Measurements from ENCODE around the gene PHC1.

Gene PHC1

DNA sequence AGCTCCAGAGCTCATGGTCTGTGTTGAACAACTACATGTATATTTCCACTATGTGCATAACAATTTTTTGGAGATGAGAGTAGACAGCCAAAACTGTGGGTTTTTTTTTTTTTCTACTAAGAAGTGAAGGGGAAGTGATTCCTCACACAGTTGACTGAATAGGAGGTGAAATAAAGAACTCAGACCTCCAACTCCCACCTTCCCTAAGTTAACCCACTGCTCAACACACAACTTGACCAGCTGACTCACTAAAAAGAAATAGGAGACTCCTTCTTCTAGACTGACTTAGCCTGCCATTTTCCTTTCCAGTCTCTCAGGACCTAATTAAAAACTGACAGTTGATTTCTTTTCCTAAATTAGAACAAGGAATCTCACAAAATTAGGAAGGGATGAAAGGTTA, 33.4 kb downstream of the PHC1 start:
- TF ChIP-seq PAX5 (IDR thresholded peaks at IDR 0.05; ENCODE audit: insufficient read depth, low read length, severe bottlenecking) (no peak), SPI1 (IDR thresholded peaks at IDR 0.05; ENCODE audit: low read depth, low read length) (peak; percentile 78)
- no peak for FAIRE-seq
- DNase-seq (ENCODE audit: insufficient read length, low spot score), result no peak

DNA sequence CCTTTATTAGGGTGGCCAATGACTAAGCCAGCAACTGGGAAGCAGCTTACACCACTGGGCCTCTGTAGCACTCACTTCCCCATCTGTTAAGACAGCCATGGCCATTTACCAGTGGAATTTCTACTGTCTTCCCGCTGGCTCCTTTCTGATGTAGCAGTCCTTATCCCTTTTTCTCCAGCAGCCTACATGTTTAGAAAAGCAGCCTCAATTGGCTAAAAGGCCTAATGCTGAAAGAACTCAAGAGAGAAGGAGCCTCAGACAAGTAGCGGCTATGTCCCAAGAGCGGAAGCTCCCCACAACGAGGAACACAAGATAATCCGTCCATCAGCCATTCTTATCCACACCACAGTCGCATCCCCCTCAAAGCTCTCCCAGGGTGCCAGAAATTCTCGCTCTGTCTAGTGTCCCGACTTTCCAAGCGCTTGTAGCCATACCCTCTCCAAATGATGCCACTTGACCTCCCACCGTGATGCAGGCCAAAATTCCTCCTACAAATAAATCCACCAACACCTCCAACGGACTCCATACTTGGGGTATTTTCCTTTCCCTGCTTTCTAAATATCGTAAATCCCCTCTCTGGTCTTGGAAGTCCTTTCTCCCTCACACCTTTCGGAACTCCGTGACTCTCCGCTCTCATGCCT, 34.5 kb downstream of the PHC1 start:
- DNase-seq (ENCODE audit: insufficient read length, low spot score) (no peak), FAIRE-seq (no peak)
- TF ChIP-seq TAF1 (IDR thresholded peaks at IDR 0.05; ENCODE audit: low read depth, low read length) (no peak), POU2F2 (IDR thresholded peaks at IDR 0.05; ENCODE audit: low read depth, low read length) (no peak), SPI1 (IDR thresholded peaks at IDR 0.05; ENCODE audit: low read depth, low read length) (peak; percentile 69), POLR2AphosphoS5 (IDR thresholded peaks at IDR 0.05; ENCODE audit: low read depth, low read length) (no peak), POLR2A (IDR thresholded peaks at IDR 0.05; ENCODE audit: low read depth, low read length) (no peak), PAX5 (IDR thresholded peaks at IDR 0.05; ENCODE audit: insufficient read depth, low read length, severe bottlenecking) (no peak)

DNA sequence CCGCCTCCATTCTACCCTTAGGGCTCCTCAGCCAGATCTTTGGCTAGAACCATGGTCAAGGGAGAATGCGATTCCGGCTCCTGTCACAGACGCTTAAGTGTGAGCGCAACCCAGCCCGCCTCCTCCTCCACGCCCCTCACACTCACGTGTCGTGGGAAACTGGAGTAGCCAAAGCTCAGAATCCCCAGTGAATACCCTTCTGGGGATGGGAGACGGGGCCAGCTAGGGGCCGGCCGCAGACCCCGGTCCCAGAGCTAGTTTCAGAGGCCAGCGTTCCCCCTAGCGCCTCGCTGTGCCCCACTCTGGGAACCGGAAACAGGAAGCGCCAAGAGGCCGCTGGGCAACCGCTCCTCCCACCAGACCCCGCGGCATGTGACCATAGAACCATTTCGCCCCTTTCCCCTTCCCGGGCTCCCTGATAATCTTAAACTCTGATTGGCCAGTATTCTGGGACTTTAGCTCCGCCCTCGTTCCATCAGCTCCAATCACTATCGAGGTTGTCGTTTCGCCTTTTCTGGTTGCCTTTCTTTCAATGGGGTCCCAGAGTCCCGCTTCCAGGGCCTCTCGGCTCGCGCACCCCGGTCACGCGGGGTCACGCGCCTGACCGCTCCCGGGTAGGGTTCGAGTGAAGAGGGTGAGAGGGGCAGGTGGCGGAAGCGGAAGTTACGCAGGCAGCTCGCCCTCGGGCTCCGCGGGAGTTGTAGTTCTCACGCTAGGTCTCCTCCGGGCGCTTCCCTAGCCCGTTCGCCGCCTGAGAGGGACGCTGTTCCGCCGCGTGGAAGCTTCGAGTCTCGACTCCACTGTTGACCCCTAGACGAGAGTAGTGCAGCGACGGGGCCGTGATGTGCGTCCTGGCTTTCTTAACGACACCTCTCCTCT, 35.3 kb downstream of the PHC1 start, which contains the start of gene M6PR:
Gene M6PR, minus strand, starts transcription at position 304 of the 879 bp plus-strand sequence. CDS start 3,241 bp downstream, outside the sequence.
- TF ChIP-seq PAX5 (IDR thresholded peaks at IDR 0.05; ENCODE audit: insufficient read depth, low read length, severe bottlenecking), result peak; percentile 33
- peak; percentile 84 for TF ChIP-seq POLR2A (IDR thresholded peaks at IDR 0.05; ENCODE audit: low read depth, low read length)
- peak; percentile 57 for TF ChIP-seq SPI1 (IDR thresholded peaks at IDR 0.05; ENCODE audit: low read depth, low read length)
- peak; percentile 60 for TF ChIP-seq TAF1 (IDR thresholded peaks at IDR 0.05; ENCODE audit: low read depth, low read length)
- TF ChIP-seq POLR2AphosphoS5 (IDR thresholded peaks at IDR 0.05; ENCODE audit: low read depth, low read length), result peak; percentile 88
- peak; percentile 41 for TF ChIP-seq POU2F2 (IDR thresholded peaks at IDR 0.05; ENCODE audit: low read depth, low read length)
- FAIRE-seq (peak; percentile 98), DNase-seq (ENCODE audit: insufficient read length, low spot score) (peak; percentile 71)

DNA sequence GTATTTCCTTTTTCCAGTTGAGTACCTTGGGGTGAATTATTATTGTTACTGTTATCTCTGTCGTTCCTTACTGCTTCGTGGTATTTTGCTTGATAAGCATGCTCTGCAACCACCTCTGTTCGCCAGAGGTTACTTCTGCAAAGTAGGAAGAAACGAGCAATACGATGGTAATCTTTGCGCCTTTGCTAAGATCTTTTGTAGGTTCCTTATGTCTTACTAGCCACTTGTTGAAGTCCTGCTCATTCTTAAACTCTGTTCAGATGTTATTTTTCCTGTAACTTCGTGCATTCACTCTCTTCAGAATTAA, 35.9 kb downstream of the PHC1 start:
- DNase-seq (ENCODE audit: insufficient read length, low spot score), result no peak
- TF ChIP-seq POLR2AphosphoS5 (IDR thresholded peaks at IDR 0.05; ENCODE audit: low read depth, low read length), result no peak
- no peak for TF ChIP-seq TAF1 (IDR thresholded peaks at IDR 0.05; ENCODE audit: low read depth, low read length)
- no peak for TF ChIP-seq POU2F2 (IDR thresholded peaks at IDR 0.05; ENCODE audit: low read depth, low read length)
- TF ChIP-seq POLR2A (IDR thresholded peaks at IDR 0.05; ENCODE audit: low read depth, low read length), result no peak
- no peak for FAIRE-seq

DNA sequence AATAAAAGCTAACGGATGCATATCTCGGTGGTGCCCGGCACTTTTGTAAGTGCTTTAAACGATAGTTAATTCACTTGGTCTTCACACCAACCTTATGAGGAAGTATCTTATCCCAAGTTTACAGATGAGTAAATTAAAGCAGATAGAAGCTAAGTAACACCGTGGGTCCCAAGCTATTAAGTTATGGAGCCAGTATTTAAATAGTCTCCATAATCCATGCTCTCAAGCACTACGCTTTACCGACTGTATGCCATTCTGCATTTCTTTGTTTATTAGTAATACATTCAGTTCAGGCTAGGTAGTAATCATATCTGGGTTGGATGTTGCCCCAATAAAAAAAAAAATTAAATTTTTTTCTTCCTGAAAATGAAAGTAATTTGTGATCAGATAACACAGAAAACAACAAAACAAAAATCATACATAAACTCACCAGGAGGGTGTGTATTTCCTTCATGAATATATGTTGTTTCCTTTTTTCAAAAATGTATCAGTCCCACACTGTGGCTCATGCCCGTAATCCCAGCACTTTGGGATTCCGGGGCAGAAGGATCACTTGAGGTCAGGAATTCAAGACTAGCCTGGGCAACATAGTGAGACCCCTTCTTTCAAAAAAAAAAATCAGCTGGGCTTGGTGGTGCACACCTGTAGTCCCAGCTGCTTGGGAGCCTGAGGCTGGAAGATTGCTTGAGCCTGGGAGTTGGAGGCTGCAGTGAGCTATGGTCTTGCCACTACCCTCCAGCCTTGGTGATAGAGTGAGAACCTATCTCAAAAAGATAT, 36.6 kb downstream of the PHC1 start:
- no peak for TF ChIP-seq POU2F2 (IDR thresholded peaks at IDR 0.05; ENCODE audit: low read depth, low read length)
- TF ChIP-seq PAX5 (IDR thresholded peaks at IDR 0.05; ENCODE audit: insufficient read depth, low read length, severe bottlenecking), result no peak
- no peak for TF ChIP-seq TAF1 (IDR thresholded peaks at IDR 0.05; ENCODE audit: low read depth, low read length)
- no peak for TF ChIP-seq SPI1 (IDR thresholded peaks at IDR 0.05; ENCODE audit: low read depth, low read length)
- no peak for TF ChIP-seq POLR2A (IDR thresholded peaks at IDR 0.05; ENCODE audit: low read depth, low read length)
- no peak for TF ChIP-seq POLR2AphosphoS5 (IDR thresholded peaks at IDR 0.05; ENCODE audit: low read depth, low read length)
- FAIRE-seq (peak; percentile 72), DNase-seq (ENCODE audit: insufficient read length, low spot score) (no peak)

DNA sequence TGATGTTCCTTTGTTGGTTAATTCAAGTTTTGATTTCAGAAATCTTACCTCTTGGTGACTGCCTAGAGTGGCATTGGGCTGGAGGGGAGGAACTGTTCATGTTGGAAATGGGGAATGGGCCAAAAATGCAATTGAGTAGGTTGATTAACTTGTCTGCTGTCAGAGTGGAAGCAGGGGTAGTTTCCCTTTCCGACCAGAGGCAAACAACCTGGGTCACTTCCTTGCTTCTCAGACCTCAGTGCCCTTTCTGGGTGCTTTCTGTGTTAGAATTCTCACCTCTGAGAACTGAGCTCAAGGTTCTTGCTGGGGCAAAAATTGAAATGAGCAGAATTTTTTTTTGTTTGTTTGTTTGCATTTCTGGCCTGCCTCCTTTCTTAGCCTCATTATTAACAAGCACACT, 37.4 kb downstream of the PHC1 start:
- no peak for TF ChIP-seq POLR2AphosphoS5 (IDR thresholded peaks at IDR 0.05; ENCODE audit: low read depth, low read length)
- TF ChIP-seq SPI1 (IDR thresholded peaks at IDR 0.05; ENCODE audit: low read depth, low read length), result peak; percentile 64
- no peak for DNase-seq (ENCODE audit: insufficient read length, low spot score)
- peak; percentile 41 for FAIRE-seq

DNA sequence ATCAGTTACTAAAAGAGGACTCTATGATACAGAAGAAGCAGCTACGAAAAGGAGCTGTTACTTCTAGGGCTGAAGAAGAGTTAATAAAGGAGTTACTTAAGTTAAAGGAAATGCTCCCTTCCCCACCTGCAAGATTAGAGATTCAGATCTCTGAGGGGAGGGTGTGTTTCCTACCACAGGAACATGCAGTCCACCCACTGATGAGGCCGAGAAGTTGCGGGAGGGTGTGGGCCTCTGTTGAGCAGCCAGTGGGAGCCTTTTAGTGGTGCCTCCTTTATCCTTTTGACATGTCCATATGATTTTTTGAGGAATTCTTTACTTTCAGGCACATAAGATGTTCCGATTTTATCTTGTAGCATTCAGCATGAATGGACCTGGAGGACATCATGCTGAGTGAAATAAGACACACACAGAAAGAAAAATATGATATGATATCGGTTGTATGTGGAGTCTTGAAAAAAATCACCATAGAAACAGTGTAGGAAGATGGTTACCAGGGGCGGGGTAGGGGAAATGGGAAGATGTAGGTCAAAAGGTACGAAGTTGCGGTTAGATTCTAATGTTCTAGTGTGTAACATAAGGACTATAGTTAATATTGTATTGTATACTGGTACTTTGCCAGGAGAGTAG, 39.6 kb downstream of the PHC1 start:
- TF ChIP-seq POU2F2 (IDR thresholded peaks at IDR 0.05; ENCODE audit: low read depth, low read length) (no peak), PAX5 (IDR thresholded peaks at IDR 0.05; ENCODE audit: insufficient read depth, low read length, severe bottlenecking) (no peak), POLR2AphosphoS5 (IDR thresholded peaks at IDR 0.05; ENCODE audit: low read depth, low read length) (no peak), POLR2A (IDR thresholded peaks at IDR 0.05; ENCODE audit: low read depth, low read length) (no peak), TAF1 (IDR thresholded peaks at IDR 0.05; ENCODE audit: low read depth, low read length) (no peak), SPI1 (IDR thresholded peaks at IDR 0.05; ENCODE audit: low read depth, low read length) (no peak)
- no peak for FAIRE-seq
- DNase-seq (ENCODE audit: insufficient read length, low spot score), result no peak

DNA sequence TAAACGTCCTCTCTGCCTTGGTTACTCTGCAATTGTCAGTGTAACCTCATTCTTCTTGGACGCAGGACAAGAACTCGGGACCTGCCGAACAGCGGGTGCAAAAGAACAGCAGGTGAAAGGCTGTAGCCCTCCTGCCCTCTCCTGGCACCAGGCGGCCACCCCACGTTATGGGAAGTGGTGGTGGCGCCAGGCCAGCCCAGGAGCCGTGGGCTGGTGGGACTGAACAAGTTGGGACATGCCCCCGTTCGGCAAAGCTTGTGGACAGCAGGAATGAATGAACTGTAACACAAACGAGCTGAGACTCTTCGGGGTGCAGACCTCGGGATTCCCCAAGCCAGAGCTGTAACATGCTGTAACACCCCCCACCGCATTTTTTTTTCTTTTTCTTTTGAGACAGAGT, 41.8 kb downstream of the PHC1 start:
- DNase-seq (ENCODE audit: insufficient read length, low spot score), result no peak
- FAIRE-seq, result no peak
- TF ChIP-seq PAX5 (IDR thresholded peaks at IDR 0.05; ENCODE audit: insufficient read depth, low read length, severe bottlenecking) (no peak), POLR2A (IDR thresholded peaks at IDR 0.05; ENCODE audit: low read depth, low read length) (no peak), SPI1 (IDR thresholded peaks at IDR 0.05; ENCODE audit: low read depth, low read length) (no peak), TAF1 (IDR thresholded peaks at IDR 0.05; ENCODE audit: low read depth, low read length) (no peak), POLR2AphosphoS5 (IDR thresholded peaks at IDR 0.05; ENCODE audit: low read depth, low read length) (no peak), POU2F2 (IDR thresholded peaks at IDR 0.05; ENCODE audit: low read depth, low read length) (no peak)

DNA sequence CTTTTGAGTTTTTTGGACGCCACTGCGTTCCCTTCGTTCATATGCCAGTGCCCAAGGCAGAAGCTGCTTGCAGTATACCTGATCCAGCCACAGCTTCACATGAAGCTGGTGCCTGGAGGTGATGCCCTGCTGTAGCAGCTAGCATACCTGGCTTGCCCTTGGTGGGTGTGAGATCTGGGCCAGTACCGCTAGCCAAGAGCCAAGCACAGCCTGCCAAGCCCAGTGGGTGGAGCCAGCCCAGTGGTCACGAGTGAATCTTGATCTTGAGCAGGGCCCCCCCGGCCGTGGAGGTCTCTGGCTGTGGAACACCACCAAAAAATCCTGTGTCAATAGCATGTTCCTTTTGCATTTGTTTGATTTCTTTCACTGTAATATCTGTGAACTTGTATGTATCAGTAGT, 42.5 kb downstream of the PHC1 start:
- FAIRE-seq (no peak), DNase-seq (ENCODE audit: insufficient read length, low spot score) (no peak)
- TF ChIP-seq SPI1 (IDR thresholded peaks at IDR 0.05; ENCODE audit: low read depth, low read length) (no peak), POLR2AphosphoS5 (IDR thresholded peaks at IDR 0.05; ENCODE audit: low read depth, low read length) (no peak), POLR2A (IDR thresholded peaks at IDR 0.05; ENCODE audit: low read depth, low read length) (no peak), POU2F2 (IDR thresholded peaks at IDR 0.05; ENCODE audit: low read depth, low read length) (no peak), TAF1 (IDR thresholded peaks at IDR 0.05; ENCODE audit: low read depth, low read length) (no peak), PAX5 (IDR thresholded peaks at IDR 0.05; ENCODE audit: insufficient read depth, low read length, severe bottlenecking) (no peak)
